Activated CD4-positive, alpha-beta T cell treated with anti-CD3 and anti-CD28 coated beads for 24 hours (primary cell): ENCODE data around the gene FOXN1.
A peak's percentile ranks its signal among the peaks of the same experiment; 100 is the strongest.

ENCODE experiments used
- DNase-seq, 2 donors: peaks; one replicate each; pipeline ENCODE4 v3.0.0-alpha.2; 2020; ENCODE audit warnings: low read depth in 2 of 2

Gene FOXN1

DNA sequence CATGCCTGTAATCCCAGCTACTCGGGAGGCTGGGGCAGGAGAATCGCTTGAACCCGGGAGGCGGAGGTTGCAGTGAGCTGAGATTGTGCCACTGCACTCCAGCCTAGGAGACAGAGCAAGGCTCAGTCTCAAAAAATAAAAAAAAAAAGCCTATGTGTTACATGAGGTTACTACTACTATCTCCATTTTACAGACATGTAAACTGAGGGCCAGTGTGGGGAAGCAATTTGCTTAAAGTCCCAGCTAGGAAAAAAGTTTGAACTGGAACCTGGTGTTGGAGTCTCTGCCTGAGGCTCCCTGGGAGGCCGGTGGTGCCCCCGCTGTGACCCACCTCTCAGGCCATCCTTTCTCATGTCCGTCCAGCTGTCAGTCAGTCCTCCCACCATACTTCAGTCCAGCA is 28.2 kb upstream of the FOXN1 start:
- no peak for DNase-seq

- no peak for DNase-seq
Observed at GRCh38 chr17:28478712-28479615, 27.2 kb upstream of the FOXN1 start.

GRCh38 chr17:28480278-28480677 is 25.9 kb upstream of the FOXN1 start:
- DNase-seq: no peak

DNA sequence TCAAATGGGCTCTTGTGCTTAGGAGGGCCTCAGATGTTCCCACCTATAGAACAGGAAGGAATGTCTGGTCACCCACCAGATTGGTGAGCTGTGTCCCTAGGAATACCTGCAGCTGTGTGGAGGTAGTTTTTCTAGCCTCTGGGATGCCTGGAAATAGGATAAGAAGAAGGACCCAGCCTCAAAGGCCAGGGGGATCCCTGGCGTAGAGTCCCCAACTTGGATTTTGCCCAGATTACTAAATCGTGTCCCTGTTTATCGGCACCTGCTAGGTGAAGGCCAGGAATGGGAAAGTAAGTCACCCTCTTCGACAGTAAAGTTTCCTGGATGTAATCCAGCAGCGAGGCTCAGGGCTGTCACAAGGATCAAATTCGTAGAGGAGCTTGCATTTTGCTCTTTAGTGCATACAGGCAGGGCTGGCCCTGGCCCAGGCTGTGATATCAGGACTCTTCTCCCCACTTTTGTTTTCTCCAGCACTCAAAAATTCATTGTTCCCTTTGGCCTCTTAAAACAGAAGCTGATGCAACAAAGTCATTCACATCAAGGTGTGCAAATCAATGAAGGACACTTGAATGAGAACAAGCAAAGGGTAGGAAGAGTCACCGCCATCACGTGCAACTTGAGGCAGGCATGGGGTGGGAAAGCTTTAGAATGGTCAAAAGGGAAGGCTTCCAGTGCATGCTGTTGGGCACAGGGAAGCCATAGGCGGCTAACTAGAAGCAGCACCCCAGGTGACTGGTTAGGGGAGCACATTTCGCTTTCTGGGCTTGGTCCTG is 25.2 kb upstream of the FOXN1 start:
- DNase-seq: no peak

- no peak for DNase-seq
Observed at GRCh38 chr17:28482551-28483199, 23.5 kb upstream of the FOXN1 start.

DNA sequence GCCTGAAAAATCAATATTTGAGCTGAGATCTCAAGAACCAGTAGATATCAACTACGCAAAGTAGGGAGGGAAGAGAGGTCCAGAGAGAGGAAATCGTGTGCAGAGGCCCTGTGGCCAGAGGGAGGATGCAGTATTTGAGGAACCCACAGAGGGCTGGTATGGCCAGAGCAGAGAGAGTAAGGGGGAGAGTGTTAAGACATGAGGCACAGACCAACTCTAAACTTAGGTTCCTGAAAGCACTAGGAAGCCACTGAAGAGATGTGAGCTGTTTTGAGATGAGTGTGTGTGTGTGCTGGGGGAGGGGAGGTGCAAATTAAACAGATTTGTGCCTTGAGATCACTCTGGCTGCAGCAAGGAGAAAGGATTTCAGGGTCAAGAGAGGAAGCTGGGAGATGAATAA is 21.9 kb upstream of the FOXN1 start:
- no peak for DNase-seq

- no peak for DNase-seq
Observed at GRCh38 chr17:28485049-28485448, 21.1 kb upstream of the FOXN1 start.

- DNase-seq: no peak
Observed at GRCh38 chr17:28487881-28488532, 18.1 kb upstream of the FOXN1 start.

DNA sequence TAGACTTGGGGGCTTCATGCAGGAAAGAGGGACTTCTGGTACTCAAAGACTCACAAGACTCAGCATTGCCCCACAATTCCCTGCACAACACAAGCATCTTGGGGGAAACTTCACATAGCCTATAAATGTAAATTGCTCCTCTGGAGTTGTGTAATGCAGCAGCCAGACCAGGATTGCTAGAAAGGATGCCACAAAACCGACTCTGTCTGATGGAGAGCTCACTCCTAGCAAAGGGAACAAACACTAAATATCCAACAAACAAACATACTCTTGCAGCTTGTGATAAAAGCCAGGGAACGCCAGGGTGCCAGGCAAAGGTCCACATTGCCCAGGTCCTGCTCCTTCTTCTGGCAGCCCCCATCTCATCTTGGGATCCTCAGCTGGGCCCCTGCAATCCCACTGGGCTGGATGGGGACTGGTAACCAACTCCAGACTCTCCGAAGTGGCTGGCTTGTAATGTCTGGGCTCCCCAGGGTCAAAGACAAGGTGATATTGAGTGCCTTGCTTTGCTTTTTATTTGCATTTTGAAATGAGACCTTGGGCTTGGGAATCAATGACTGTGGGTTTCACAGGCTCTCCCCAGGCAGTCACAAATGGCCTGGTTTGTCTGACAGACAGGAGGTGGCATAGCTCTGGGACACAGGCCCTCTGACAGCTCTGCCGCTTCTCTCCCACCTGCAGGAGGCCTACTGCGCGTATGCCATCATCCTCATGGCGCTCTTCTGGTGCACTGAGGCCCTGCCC is 17.4 kb upstream of the FOXN1 start:
- no peak for DNase-seq

GRCh38 chr17:28491286-28491685 is 14.9 kb upstream of the FOXN1 start:
- DNase-seq: no peak

- DNase-seq: no peak
Observed at GRCh38 chr17:28491860-28492259, 14.3 kb upstream of the FOXN1 start.

DNA sequence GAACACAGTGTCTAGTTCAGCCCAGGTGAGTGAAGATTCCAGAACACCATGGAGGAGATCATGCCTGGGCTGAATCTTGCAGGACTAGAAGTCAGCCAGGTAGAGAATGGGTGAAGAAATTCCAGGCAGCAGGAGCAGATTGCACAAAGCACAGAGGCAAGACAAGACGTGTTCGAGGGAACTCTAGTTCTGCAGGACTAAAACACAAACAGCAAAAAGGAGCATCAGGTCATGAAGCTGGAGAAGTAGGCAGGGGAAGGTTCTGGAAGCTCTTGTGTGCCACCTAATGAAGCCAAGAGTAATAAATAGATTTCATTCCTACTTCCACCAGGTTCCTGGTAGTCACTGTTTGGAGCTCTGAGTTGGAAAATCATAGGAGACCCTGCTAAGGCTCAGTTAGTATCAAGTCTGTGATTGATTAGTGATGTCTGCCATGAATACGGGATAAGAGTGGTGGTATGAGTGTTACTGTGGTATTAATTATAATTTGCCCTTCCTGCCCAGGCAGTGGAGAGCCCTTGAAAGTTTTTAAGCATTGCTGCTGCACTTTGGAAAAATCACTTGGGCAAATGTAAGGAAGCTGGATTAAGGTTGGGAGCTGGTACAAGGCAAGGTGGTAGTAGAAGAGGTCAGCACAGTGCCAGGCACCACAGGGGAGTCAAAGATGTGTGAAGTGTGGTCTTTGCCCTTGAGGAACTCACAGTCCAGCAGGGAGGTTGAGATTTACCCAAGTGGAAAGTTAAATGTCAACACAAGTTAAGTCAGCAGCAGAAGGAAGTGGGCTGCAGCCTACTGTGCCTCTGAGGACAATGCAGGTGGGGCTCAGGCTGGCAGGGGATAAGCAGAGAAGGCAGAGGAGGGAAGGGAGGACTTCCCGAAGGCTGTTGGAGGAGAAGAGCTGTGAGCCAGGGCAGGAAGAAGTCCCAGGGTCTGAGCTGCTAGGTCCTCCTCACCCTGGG is 13.5 kb upstream of the FOXN1 start:
- no peak for DNase-seq

DNA sequence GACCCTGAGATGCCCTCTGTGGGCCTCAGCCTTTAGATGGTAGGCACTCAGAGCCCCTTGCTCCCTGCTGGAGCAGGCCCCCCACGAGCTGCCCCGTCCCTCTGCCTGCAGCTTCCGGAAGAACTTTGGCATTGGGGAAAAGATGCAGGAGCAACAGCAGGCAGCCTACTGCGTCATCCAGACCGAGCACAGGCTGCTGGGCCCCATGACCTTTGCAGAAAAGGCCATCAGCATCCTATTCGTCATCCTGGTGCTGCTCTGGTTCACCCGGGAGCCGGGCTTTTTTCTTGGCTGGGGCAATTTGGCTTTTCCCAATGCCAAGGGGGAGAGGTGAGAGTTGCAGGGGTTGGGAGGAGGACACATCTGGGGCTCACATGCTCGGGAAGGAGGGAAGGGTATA is 12.7 kb upstream of the FOXN1 start:
- DNase-seq: no peak

DNA sequence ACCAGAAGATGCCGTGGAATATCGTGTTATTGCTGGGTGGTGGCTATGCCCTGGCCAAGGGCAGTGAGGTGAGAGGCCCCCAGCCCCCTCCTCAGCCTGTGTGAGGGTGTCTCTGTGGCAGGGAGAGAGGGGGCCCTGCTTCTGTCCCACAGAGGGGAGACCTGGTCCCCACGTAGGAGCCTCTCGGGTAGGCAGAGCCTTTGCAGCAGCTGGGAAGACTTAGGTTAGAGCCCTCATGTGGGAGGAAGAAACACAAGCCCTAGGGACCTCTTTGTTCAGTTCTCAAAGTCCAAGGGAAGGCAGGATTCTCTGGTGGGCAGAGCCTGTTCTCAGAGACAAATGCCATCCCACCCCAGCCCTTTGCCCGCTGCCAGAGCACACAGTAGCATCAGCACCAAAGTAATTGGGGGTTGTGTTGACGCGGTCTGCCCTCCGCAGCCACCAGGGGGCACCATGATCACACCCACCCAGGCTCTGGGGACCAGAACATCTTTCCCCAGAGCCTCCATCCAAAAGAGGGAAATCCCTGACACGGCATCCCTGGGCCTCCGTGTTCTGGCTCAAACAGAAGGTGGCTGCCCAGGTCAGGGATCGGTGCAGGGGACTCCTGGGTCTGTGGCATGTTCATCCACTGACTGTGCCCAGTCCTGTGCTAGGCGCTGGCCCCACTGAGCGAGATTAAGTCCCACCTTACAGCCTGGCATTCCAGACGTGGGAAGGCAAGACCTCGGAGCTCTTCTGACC is 11.5 kb upstream of the FOXN1 start:
- DNase-seq: peak; percentile 71 to 79

GRCh38 chr17:28495635-28496034 is 10.5 kb upstream of the FOXN1 start:
- DNase-seq: no peak

DNA sequence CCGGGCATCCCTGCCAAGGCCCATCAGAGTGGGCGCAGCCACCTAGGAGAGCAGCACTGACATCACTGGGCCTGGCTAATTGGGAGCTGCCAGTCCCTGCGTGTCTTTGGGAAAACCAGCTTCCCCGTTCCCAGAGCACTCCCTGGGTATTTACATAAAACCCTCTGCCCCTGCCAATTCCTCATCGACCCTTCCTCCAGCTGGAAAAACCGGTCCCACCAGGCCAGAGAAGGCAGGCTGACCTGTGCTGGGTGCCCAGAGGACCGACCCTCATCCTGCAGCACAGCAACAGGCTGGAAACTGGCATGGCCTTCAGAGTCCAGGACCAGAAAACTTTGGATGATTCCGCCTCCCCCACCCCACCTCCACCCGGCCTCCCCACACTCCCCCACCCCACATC is 8.2 kb upstream of the FOXN1 start:
- DNase-seq: no peak

- no peak for DNase-seq
Observed at GRCh38 chr17:28498652-28499363, 7.3 kb upstream of the FOXN1 start.

- no peak for DNase-seq
Observed at GRCh38 chr17:28499364-28499664, 6.8 kb upstream of the FOXN1 start.
